ENCODE data around the gene ZCCHC7. TPM values are rescaled to one million over a fixed set of nuclear protein-coding genes. Genes with fewer than 3 reads are reported as not detected.

The ZCCHC7 gene
- total RNA-seq, 2 experiments from 2014 or later: 20.1 to 20.6 TPM

- no peak overlapping the region for H3K27ac Mint-ChIP-seq
- peaks cover 5% of the 10 kb centered on the region for H3K36me3 Mint-ChIP-seq
- CTCF ChIA-PET: no interaction called here
- no peaks in the 10 kb centered on the region for H3K9me3 Mint-ChIP-seq (ENCODE audit: low read depth)
- no peaks in the 10 kb centered on the region for H3K27me3 Mint-ChIP-seq
- ATAC-seq (no peak), DNase-seq (no peak)
- H3K4me1 Mint-ChIP-seq: peaks cover 14% of the 10 kb centered on the region
- no peak overlapping the region for H3K4me3 Mint-ChIP-seq
These were observed 95.0 kb downstream of the ZCCHC7 start for GRCh38 chr9:37215381-37215780.

GRCh38 chr9:37215830-37216229, 95.5 kb downstream of the ZCCHC7 start:
- no peak for ATAC-seq
- Mint-ChIP-seq H3K27me3 (no peaks in the 10 kb centered on the region), H3K4me3 (no peak overlapping the region), H3K27ac (no peak overlapping the region), H3K4me1 (peaks cover 10% of the 10 kb centered on the region), H3K9me3 (ENCODE audit: low read depth) (no peaks in the 10 kb centered on the region), H3K36me3 (peaks cover 5% of the 10 kb centered on the region)
- DNase-seq: no peak
- CTCF ChIA-PET: no interaction called here

- Mint-ChIP-seq H3K27me3 (no peaks in the 10 kb centered on the region), H3K27ac (no peak overlapping the region), H3K36me3 (peaks cover 5% of the 10 kb centered on the region), H3K4me3 (no peak overlapping the region), H3K4me1 (peaks cover 4% of the 10 kb centered on the region), H3K9me3 (ENCODE audit: low read depth) (no peaks in the 10 kb centered on the region)
- DNase-seq: no peak
- ATAC-seq: no peak
- CTCF ChIA-PET: no interaction called here
These were observed 96.8 kb downstream of the ZCCHC7 start for GRCh38 chr9:37217161-37217560.

DNA sequence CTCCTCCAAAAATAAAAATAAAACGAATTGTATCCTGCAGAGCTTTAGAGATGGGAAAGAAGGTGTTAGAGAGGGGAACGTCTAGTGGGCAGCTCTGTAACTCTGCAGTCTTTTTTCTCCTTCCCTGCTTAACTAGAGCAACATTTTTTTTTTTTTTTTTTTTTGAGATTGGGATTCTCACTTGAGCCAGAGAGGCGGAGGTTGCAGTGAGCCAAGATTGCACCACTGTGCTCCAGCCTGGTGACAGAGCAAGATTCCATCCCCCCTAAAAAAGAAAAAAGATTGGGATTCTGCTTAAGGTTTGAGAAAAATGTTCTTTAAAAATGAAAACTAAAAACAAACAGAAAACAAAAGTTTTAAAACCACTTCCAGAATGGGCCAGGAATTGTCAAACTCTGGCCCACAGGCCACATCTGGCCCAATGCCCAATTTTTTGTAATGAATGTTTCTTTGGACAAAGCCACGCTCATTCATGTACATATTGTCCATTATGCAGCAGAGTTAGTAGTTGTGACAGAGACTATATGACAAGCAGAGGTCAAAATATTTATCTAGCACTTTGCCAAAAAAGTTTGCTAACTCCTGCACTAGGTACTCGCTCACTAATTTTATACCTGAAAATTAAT, 98.5 kb downstream of the ZCCHC7 start:
- Mint-ChIP-seq H3K4me1 (no peaks in the 10 kb centered on the region), H3K9me3 (ENCODE audit: low read depth) (no peaks in the 10 kb centered on the region), H3K36me3 (peaks cover 3% of the 10 kb centered on the region), H3K27ac (no peak overlapping the region), H3K4me3 (no peak overlapping the region), H3K27me3 (no peaks in the 10 kb centered on the region)
- ATAC-seq (no peak), DNase-seq (no peak)
- CTCF ChIA-PET: no interaction called here

DNA sequence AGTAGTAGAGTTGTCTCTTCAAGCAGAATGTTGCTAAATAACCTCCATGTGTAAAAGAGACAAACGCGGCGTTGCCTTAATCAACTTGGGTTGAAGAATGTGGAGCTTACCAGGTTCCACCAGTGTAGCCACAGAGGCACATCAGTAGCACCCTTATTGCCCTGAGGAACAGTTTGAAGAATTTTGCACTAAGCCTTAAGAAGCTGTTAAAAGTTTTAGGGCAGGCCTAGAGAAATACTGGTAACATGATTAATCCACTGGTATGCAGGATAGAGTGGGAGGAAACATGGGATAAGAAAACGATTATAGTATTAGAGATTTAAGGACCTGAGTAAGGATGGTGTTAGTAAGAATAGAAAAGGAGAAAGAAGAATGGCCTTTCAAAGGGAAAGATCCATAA, 100.6 kb downstream of the ZCCHC7 start:
- Mint-ChIP-seq H3K27me3 (no peaks in the 10 kb centered on the region), H3K4me1 (no peaks in the 10 kb centered on the region), H3K36me3 (peaks cover 3% of the 10 kb centered on the region), H3K27ac (no peak overlapping the region), H3K9me3 (ENCODE audit: low read depth) (no peaks in the 10 kb centered on the region), H3K4me3 (no peak overlapping the region)
- CTCF ChIA-PET: no interaction called here
- DNase-seq: no peak
- ATAC-seq: no peak

DNA sequence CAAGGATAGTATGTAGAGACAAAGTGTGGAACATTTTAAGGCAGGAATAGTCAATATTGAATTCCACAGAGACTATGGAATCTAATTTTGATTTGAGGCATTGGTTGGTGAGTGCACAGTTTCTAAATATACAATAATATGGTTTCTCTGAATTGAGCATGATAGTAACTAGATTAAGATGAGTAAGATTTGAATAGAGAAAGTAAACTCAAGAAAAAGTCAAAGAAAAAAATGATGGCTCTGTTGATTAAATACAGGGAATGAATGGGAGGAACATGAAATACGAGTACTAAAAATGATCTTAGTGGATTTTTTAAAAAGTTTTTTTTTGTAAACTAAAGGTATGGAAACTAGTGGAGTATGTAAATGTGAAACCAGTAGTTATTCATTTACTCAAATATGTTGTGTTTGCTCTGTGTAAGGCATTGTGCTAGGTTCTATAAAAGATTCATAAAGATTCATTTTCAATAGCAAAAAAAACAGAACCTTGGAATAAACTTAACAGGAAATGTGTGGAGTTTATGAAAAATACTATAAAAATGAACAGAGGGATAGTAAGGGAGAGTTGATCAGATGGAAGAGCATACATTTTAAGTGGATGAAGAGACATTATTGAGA, 101.2 kb downstream of the ZCCHC7 start:
- H3K27ac Mint-ChIP-seq: no peak overlapping the region
- no peaks in the 10 kb centered on the region for H3K4me1 Mint-ChIP-seq
- no peak for DNase-seq
- H3K4me3 Mint-ChIP-seq: no peak overlapping the region
- CTCF ChIA-PET: no interaction called here
- H3K36me3 Mint-ChIP-seq: peaks cover 3% of the 10 kb centered on the region
- no peak for ATAC-seq
- no peaks in the 10 kb centered on the region for H3K9me3 Mint-ChIP-seq (ENCODE audit: low read depth)
- H3K27me3 Mint-ChIP-seq: no peaks in the 10 kb centered on the region

GRCh38 chr9:37229455-37229854, 109.1 kb downstream of the ZCCHC7 start:
- DNase-seq: no peak
- no peaks in the 10 kb centered on the region for H3K27me3 Mint-ChIP-seq
- no peak overlapping the region for H3K27ac Mint-ChIP-seq
- H3K9me3 Mint-ChIP-seq (ENCODE audit: low read depth): no peaks in the 10 kb centered on the region
- CTCF ChIA-PET: no interaction called here
- peaks cover 4% of the 10 kb centered on the region for H3K4me1 Mint-ChIP-seq
- no peak for ATAC-seq
- H3K4me3 Mint-ChIP-seq: no peak overlapping the region
- peaks cover 8% of the 10 kb centered on the region for H3K36me3 Mint-ChIP-seq

GRCh38 chr9:37229882-37230482, 109.6 kb downstream of the ZCCHC7 start:
- peaks cover 8% of the 10 kb centered on the region for H3K36me3 Mint-ChIP-seq
- peaks cover 4% of the 10 kb centered on the region for H3K4me1 Mint-ChIP-seq
- no peak overlapping the region for H3K4me3 Mint-ChIP-seq
- H3K9me3 Mint-ChIP-seq (ENCODE audit: low read depth): no peaks in the 10 kb centered on the region
- H3K27ac Mint-ChIP-seq: no peak overlapping the region
- H3K27me3 Mint-ChIP-seq: no peaks in the 10 kb centered on the region
- ATAC-seq: no peak
- DNase-seq: no peak
- CTCF ChIA-PET: no interaction called here

DNA sequence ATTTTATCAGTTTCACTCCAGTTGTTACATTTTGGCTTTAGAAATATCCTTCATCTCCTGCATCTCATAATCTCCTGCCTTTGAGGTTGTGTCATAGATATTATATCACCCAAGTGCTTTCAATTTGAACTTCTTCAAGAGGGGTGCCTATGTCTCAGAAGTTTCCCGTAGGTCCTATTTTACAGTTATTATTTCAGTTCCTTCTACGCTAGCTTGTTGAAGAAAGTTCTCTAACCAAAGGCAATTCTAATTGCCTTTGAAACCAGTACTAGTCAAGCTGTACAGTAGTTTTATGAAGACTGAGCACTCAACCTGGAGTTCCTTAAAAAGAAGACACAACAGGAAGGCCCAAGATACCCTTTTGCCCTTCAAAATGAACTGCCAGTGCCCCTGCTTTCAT, 116.4 kb downstream of the ZCCHC7 start:
- no peaks in the 10 kb centered on the region for H3K9me3 Mint-ChIP-seq (ENCODE audit: low read depth)
- peaks cover 22% of the 10 kb centered on the region for H3K36me3 Mint-ChIP-seq
- CTCF ChIA-PET: no interaction called here
- no peak overlapping the region for H3K4me3 Mint-ChIP-seq
- ATAC-seq: no peak
- DNase-seq: no peak
- no peaks in the 10 kb centered on the region for H3K27me3 Mint-ChIP-seq
- peaks cover 4% of the 10 kb centered on the region for H3K4me1 Mint-ChIP-seq
- H3K27ac Mint-ChIP-seq: no peak overlapping the region

GRCh38 chr9:37238122-37238521, 117.7 kb downstream of the ZCCHC7 start:
- peaks cover 4% of the 10 kb centered on the region for H3K4me1 Mint-ChIP-seq
- CTCF ChIA-PET: no interaction called here
- DNase-seq: no peak
- no peak overlapping the region for H3K4me3 Mint-ChIP-seq
- H3K27me3 Mint-ChIP-seq: no peaks in the 10 kb centered on the region
- H3K27ac Mint-ChIP-seq: no peak overlapping the region
- no peak for ATAC-seq
- H3K36me3 Mint-ChIP-seq: peaks cover 22% of the 10 kb centered on the region
- no peaks in the 10 kb centered on the region for H3K9me3 Mint-ChIP-seq (ENCODE audit: low read depth)

GRCh38 chr9:37239224-37239859, 119.0 kb downstream of the ZCCHC7 start:
- Mint-ChIP-seq H3K4me1 (peaks cover under 1% of the 10 kb centered on the region), H3K27me3 (no peaks in the 10 kb centered on the region), H3K27ac (no peak overlapping the region), H3K4me3 (no peak overlapping the region), H3K9me3 (ENCODE audit: low read depth) (no peaks in the 10 kb centered on the region), H3K36me3 (peaks cover 14% of the 10 kb centered on the region)
- ATAC-seq (no peak), DNase-seq (no peak)
- CTCF ChIA-PET: no interaction called here

DNA sequence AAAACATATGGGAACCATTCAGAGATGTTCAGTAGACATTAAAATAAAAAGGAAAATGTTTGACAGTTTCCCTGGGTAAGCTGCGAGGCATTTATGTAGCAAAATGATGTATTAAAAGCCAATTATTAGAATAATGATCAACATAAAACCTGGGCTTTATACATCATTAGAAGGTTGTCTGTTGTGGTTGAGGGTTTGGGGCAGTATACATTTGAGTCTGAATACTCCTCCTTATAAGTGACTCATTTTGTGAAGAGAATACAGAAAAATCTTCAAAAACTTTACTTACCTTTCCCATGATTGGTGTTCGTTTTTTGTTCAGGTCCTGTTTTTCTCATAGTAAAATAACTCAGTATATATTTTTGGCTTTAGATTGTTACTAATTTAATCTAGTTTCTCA, 119.5 kb downstream of the ZCCHC7 start:
- DNase-seq (no peak), ATAC-seq (no peak)
- Mint-ChIP-seq H3K4me1 (no peaks in the 10 kb centered on the region), H3K4me3 (no peak overlapping the region), H3K27ac (no peak overlapping the region), H3K27me3 (no peaks in the 10 kb centered on the region), H3K36me3 (peaks cover 15% of the 10 kb centered on the region), H3K9me3 (ENCODE audit: low read depth) (no peaks in the 10 kb centered on the region)
- CTCF ChIA-PET: no interaction called here

DNA sequence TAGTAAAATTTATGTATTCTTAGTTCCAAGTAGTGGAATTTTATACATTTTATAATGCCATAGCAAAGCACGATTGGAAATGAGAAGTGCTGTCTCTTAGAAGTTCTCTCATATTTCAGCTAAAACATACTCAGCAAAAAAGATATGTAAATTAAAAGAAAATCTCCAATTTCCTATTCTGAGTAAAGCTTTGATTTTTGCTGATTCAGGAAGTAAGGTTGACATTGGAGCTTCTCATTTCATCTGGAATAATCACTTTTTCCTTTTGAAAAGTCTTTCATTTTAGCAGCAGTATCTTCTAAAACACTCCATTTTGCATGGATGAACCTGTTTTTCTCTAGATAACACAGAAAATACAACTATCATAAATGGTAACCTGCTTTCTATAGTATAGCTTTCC, 121.0 kb downstream of the ZCCHC7 start:
- Mint-ChIP-seq H3K9me3 (ENCODE audit: low read depth) (no peaks in the 10 kb centered on the region), H3K27ac (no peak overlapping the region), H3K36me3 (peaks cover 12% of the 10 kb centered on the region), H3K4me1 (no peaks in the 10 kb centered on the region), H3K27me3 (no peaks in the 10 kb centered on the region), H3K4me3 (no peak overlapping the region)
- DNase-seq: no peak
- CTCF ChIA-PET: no interaction called here
- ATAC-seq: no peak

GRCh38 chr9:37242089-37242488, 121.7 kb downstream of the ZCCHC7 start:
- CTCF ChIA-PET: no interaction called here
- ATAC-seq: no peak
- no peak overlapping the region for H3K4me3 Mint-ChIP-seq
- no peaks in the 10 kb centered on the region for H3K4me1 Mint-ChIP-seq
- peaks cover 9% of the 10 kb centered on the region for H3K36me3 Mint-ChIP-seq
- no peak for DNase-seq
- H3K9me3 Mint-ChIP-seq (ENCODE audit: low read depth): no peaks in the 10 kb centered on the region
- H3K27ac Mint-ChIP-seq: no peak overlapping the region
- H3K27me3 Mint-ChIP-seq: no peaks in the 10 kb centered on the region

All from activated CD8-positive, alpha-beta memory T cell treated with anti-CD3 and anti-CD28 coated beads, Interleukin-2, amount 10 ng/mL, durations not matched to agents 7 days and 5 days (primary cell).